SH-SY5Y (cell line): ENCODE results near the gene ZNF487.

Experiments
- GATA2 ChIP-seq: IDR thresholded peaks from 2 replicates; pipeline ENCODE4 v1.6.1; 2011; ENCODE audit warnings: mild to moderate bottlenecking, low read depth, low read length
- GATA3 ChIP-seq: IDR thresholded peaks from 2 replicates; pipeline ENCODE4 v1.6.1; 2011; ENCODE audit warnings: low read depth, mild to moderate bottlenecking, low read length, moderate library complexity

The ZNF487 gene

GRCh38 chr10:43436291-43437140 lies at the start of gene ZNF487:
ZNF487 (plus strand) TSS chr10:43437111; CDS start chr10:43475814, 38,703 bp downstream.
- TF ChIP-seq GATA3 (no peak), GATA2 (no peak)

- TF ChIP-seq GATA3 = no peak
- no peak for TF ChIP-seq GATA2
Measured at GRCh38 chr10:43387678-43388032, 49.3 kb upstream of the ZNF487 start.

GRCh38 chr10:43389867-43390266 lies 47.0 kb upstream of the ZNF487 start:
- TF ChIP-seq GATA3 = no peak
- TF ChIP-seq GATA2 = no peak

GRCh38 chr10:43390333-43390732 lies 46.6 kb upstream of the ZNF487 start:
- TF ChIP-seq GATA2 (no peak), GATA3 (no peak)

- TF ChIP-seq GATA2 (no peak), GATA3 (no peak)
Measured at GRCh38 chr10:43390759-43391158, 46.2 kb upstream of the ZNF487 start.

GRCh38 chr10:43391496-43391895 lies 45.4 kb upstream of the ZNF487 start:
- TF ChIP-seq GATA3 (no peak), GATA2 (no peak)

GRCh38 chr10:43392748-43393147 lies 44.2 kb upstream of the ZNF487 start:
- no peak for TF ChIP-seq GATA3
- no peak for TF ChIP-seq GATA2

- TF ChIP-seq GATA2 (no peak), GATA3 (no peak)
Measured at GRCh38 chr10:43393606-43394360, 43.1 kb upstream of the ZNF487 start.

- TF ChIP-seq GATA3 = no peak
- no peak for TF ChIP-seq GATA2
Measured at GRCh38 chr10:43394868-43395267, 42.0 kb upstream of the ZNF487 start.

- TF ChIP-seq GATA2 = no peak
- TF ChIP-seq GATA3 = no peak
Measured at GRCh38 chr10:43395571-43396060, 41.3 kb upstream of the ZNF487 start.

- TF ChIP-seq GATA3 = no peak
- no peak for TF ChIP-seq GATA2
Measured at GRCh38 chr10:43396061-43396927, 40.6 kb upstream of the ZNF487 start.

- TF ChIP-seq GATA2 = no peak
- TF ChIP-seq GATA3 = no peak
Measured at GRCh38 chr10:43396928-43397624, 39.8 kb upstream of the ZNF487 start.

GRCh38 chr10:43398939-43399319 lies 38.0 kb upstream of the ZNF487 start:
- no peak for TF ChIP-seq GATA2
- no peak for TF ChIP-seq GATA3
